ENCODE results near the gene CDC42BPG.

CDC42BPG gene

GRCh38 chr11:64878494-64879243 lies 34.2 kb upstream of the CDC42BPG start, which contains the start of gene EHD1:
Gene EHD1, minus strand, starts transcription at chr11:64878621. Its CDS starts 157 bp downstream, at chr11:64878464.
- peak; percentile 98 for DNase-seq (ENCODE audit: low spot score)

- no peak for DNase-seq (ENCODE audit: low spot score)
Observed at GRCh38 chr11:64878223-64878493, 33.7 kb upstream of the CDC42BPG start.

GRCh38 chr11:64877390-64878222 lies 33.2 kb upstream of the CDC42BPG start:
- DNase-seq (ENCODE audit: low spot score), result peak; percentile 45

- peak; percentile 37 for DNase-seq (ENCODE audit: low spot score)
Observed at GRCh38 chr11:64876835-64877341, 32.4 kb upstream of the CDC42BPG start.

GRCh38 chr11:64876229-64876750 lies 31.8 kb upstream of the CDC42BPG start:
- no peak for DNase-seq (ENCODE audit: low spot score)

GRCh38 chr11:64875369-64876228 lies 31.1 kb upstream of the CDC42BPG start:
- DNase-seq (ENCODE audit: low spot score), result peak; percentile 77

GRCh38 chr11:64874308-64875240 lies 30.1 kb upstream of the CDC42BPG start:
- DNase-seq (ENCODE audit: low spot score), result no peak

GRCh38 chr11:64872790-64873488 lies 28.5 kb upstream of the CDC42BPG start:
- peak; percentile 77 for DNase-seq (ENCODE audit: low spot score)

GRCh38 chr11:64871492-64871891 lies 27.0 kb upstream of the CDC42BPG start:
- no peak for DNase-seq (ENCODE audit: low spot score)

- DNase-seq (ENCODE audit: low spot score), result no peak
Observed at GRCh38 chr11:64870893-64871466, 26.5 kb upstream of the CDC42BPG start.

- no peak for DNase-seq (ENCODE audit: low spot score)
Observed at GRCh38 chr11:64870176-64870892, 25.9 kb upstream of the CDC42BPG start.

- no peak for DNase-seq (ENCODE audit: low spot score)
Observed at GRCh38 chr11:64869571-64870175, 25.2 kb upstream of the CDC42BPG start.

GRCh38 chr11:64868904-64869570 lies 24.6 kb upstream of the CDC42BPG start:
- peak; percentile 59 for DNase-seq (ENCODE audit: low spot score)

GRCh38 chr11:64867748-64868462 lies 23.5 kb upstream of the CDC42BPG start:
- no peak for DNase-seq (ENCODE audit: low spot score)

GRCh38 chr11:64866173-64866491 lies 21.7 kb upstream of the CDC42BPG start:
- DNase-seq (ENCODE audit: low spot score), result peak; percentile 75

- DNase-seq (ENCODE audit: low spot score), result peak; percentile 88
Observed at GRCh38 chr11:64865286-64866172, 21.1 kb upstream of the CDC42BPG start.

All from NAMALWA (cell line).